NCI-H187 treated with DMSO at 0.1 percent for 48 hours (cell line): ENCODE results near the gene CD300A.
"Not testable (repeated sequence)": the region's sequence is repeated elsewhere in the genome, so short reads cannot be mapped to it uniquely, and the experiment has no call there.

Source experiments
- DNase-seq: peaks from one replicate; lab custom pipeline; 2025; lab: John Stamatoyannopoulos, UW

Gene CD300A

DNA sequence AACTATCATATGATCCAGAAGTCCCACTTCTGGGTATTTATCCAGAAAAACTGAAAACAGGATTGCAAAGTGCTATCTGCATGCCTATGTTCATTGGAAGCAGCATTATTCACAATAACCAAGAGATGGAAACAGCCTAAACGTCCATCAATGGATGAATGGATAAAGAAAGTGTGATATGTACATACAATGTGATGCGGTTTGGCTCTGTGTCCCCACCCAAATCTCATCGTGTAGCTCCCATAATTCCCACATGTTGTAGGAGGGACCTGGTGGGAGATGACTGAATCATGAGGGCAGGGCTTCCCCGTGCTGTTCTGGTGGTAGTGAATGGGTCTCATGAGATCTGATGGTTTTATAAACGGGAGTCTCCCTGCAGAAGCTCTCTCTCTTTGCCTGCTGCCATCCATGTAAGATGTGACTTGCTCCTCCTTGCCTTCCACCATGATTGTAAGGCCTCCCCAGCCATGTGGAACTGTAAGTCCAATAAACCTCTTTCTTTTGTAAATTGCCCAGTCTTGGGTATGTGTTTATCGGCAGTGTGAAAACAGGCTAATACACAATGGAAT, 52.1 kb downstream of the CD300A start:
- DNase-seq, result not testable (repeated sequence)

- no peak for DNase-seq
Observed at GRCh38 chr17:74520016-74520434, 53.6 kb downstream of the CD300A start.

DNA sequence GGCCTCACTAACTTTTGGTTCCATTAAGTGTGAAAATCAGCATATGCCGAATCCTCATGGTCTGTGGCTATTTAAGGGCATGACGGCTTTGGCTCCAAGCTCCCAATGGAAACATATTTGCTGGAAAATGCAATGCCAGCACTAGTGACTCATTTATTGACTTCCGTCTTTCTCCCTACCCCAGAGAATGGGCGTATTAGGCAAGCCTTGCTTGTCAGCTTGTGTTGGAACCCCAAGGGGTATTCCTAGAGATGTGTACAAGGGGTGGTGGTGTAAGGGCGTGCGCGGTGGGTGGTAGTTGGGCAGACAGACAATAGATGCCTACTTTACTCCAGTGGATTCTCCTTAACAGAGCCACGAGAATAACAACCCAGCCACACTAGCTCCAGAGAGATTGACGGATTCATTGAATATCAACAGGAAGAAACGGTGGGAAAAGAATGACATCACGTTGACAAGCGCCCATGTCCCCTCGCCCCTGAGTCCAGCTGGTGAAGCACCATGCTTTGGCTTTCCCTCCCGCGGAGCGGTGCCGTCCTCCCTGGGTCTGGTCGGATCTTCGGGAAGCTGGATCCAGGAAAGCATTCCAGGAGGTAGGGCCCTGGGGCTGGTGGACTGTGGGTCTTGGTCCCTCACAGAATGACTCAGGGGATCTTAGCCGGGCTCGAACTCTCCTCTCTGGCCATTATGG, 54.5 kb downstream of the CD300A start:
- no peak for DNase-seq

- DNase-seq, result no peak
Observed at GRCh38 chr17:74521701-74522201, 55.3 kb downstream of the CD300A start.

GRCh38 chr17:74522381-74523105, 56.1 kb downstream of the CD300A start:
- DNase-seq, result no peak

GRCh38 chr17:74523308-74523707, 56.9 kb downstream of the CD300A start:
- DNase-seq, result no peak

DNA sequence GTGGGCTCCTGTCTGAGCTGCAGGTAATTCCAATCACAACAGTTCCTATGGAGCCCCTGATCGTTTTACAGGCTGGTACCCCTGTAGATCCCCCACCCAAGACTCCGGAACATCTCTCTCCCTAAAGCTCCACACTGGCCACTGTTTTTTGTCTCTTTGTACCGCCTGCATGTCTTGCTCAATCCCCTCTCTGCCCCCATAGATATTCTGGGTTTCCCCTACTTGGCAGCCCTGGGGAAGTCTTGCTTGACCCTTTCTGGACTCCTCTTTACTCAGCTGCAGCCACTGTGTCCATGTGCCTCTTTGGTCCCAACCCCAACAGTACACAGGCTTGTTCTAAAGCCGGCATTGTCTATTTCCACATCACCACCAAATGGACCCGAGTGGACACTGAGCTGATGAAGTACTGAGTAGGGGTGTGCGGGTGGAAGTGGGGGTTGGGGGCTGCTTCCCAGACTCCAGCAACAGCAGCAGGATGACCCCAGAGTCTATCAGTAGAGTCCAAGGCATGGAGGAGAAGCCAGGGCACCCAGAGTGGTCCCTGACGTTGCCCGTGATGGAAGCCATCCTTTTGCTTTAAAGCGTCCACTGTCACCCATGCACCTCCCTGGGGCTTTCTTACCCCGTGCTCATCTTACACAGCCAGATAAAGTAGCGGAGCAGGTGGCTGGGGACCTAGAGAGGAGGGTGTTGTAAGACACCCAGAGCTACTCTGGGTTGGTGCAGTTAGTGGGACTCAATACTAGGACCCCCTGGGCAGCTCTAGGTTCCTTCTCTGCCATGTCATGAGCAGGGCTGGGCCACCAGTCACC, 58.4 kb downstream of the CD300A start:
- no peak for DNase-seq

DNA sequence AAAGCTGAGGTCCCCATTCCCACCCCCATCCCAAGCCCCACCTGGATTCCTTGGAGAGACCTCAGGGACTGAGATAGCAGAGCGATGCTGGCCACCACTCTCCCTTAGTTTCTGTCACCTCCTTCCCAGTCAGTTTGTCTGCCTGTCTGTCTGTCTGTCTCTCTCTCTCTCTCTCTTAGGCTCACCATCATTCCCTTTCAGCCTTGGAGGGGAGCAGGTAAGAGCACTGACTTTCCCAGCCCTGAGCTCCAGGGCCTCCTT, 59.0 kb downstream of the CD300A start:
- DNase-seq, result no peak

GRCh38 chr17:74525781-74526288, 59.4 kb downstream of the CD300A start:
- DNase-seq, result no peak

GRCh38 chr17:74526681-74527080, 60.2 kb downstream of the CD300A start:
- DNase-seq, result no peak

- no peak for DNase-seq
Observed at GRCh38 chr17:74527081-74527480, 60.6 kb downstream of the CD300A start.

- no peak for DNase-seq
Observed at GRCh38 chr17:74527756-74528155, 61.3 kb downstream of the CD300A start.

- DNase-seq, result no peak
Observed at GRCh38 chr17:74528491-74529199, 62.2 kb downstream of the CD300A start.

GRCh38 chr17:74529243-74529642, 62.8 kb downstream of the CD300A start:
- DNase-seq, result no peak

DNA sequence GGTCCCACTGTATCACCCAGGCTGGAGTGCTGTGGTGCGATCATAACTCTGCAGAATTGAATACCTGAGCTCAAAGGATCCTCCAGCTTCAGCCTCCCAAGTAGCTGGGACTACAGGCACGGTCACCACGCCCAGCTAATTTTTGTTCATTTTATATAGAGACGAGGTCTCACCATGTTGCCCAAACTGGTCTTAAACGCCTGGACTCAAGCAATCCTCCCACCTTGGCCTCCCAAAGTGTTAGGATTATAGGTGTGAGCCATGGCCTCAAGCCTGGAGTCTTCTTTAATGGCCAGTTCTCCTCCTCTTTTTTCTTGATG, 64.4 kb downstream of the CD300A start:
- DNase-seq, result no peak

- DNase-seq, result no peak
Observed at GRCh38 chr17:74531231-74531761, 64.9 kb downstream of the CD300A start, which contains the start of gene CD300LB. Gene CD300LB (minus strand): TSS chr17:74531475. CDS start chr17:74531350, 125 bp downstream.

GRCh38 chr17:74532115-74532514, 65.7 kb downstream of the CD300A start:
- DNase-seq, result no peak
